Right lobe of liver (tissue), 6 donors: ENCODE results near the gene POLD3. TPM values are rescaled to one million over a fixed set of nuclear protein-coding genes. Genes with fewer than 3 reads are reported as not detected.

Experiments
- ATAC-seq, 4 donors: fragments of 200-7000 bp; cut with Tn5 transposase; one replicate each; pipeline ENCODE4 v1.9.1; 2020; ENCODE audit warnings: mild to moderate bottlenecking in 4 of 4, moderate library complexity in 4 of 4
- DNase-seq, 3 donors: peaks; one replicate each; pipeline ENCODE4 v3.0.0-alpha.2; 2020
- H3K27ac ChIP-seq, 3 donors: fragments of 200-600 bp; one replicate each; pipeline ENCODE4 v1.8.0; 2022
- H3K27me3 ChIP-seq, 2 donors: fragments of 200-600 bp; one replicate each; pipeline ENCODE4 v1.8.0; 2022
- H3K36me3 ChIP-seq, 4 donors: fragments of 200-600 bp; sonication (generic) in 1 of 4; one replicate each; pipeline versions ENCODE4 v1.5.1 to v1.8.0; 2017 to 2022; ENCODE audit warnings: control low read depth in 1 of 4
- H3K4me1 ChIP-seq, 4 donors: fragments of 200-600 bp; sonication (generic) in 1 of 4; one replicate each; pipeline versions ENCODE4 v1.5.1 to v1.8.0; 2017 to 2022; ENCODE audit warnings: control low read depth in 1 of 4
- H3K4me3 ChIP-seq, 3 donors: fragments of 200-600 bp; one replicate each; pipeline ENCODE4 v1.8.0; 2022
- H3K9me3 ChIP-seq, 4 donors: fragments of 200-600 bp; sonication (generic) in 1 of 4; one replicate each; pipeline versions ENCODE4 v1.5.1 to v1.8.0; 2017 to 2022; ENCODE audit warnings: control low read depth in 1 of 4
- POLR2A ChIP-seq: fragments of 450-650 bp; IDR thresholded peaks from one replicate; pipeline ENCODE4 v1.6.1; 2017; ENCODE audit warnings: antibody characterized with exemption, mild to moderate bottlenecking
- WGBS: methylation state at CpG from one replicate; pipeline ENCODE4 v1.1.6; 2018; ENCODE audit warnings: low coverage, low lambda C conversion rate; ENCODE audit not compliant: insufficient coverage; ENCODE audit errors: missing lambda C conversion rate; 5-methylcytosine and 5-hydroxymethylcytosine counted together
- intact Hi-C, 2 donors: fragments of 100-400 bp; cut with DNase I; formaldehyde crosslinking; loops; one replicate each; pipeline versions ENCODE4 v1.11.2 to v1.14.1; 2022
- total RNA-seq, 6 experiments: library from RNA; depleted of rRNA in 2 of 6; stranded (reverse); fragments of >200 nt in 2 of 6; fragmentation: NEBNext Ultra II Directional in 3 of 6; extraction: Animal tissue kit (Norgen Biotek cat#: 25700) in 3 of 6; gene quantifications; one replicate each; pipeline versions ENCODE4 v1.1.0 to v1.2.4, GENCODE V29; 2016 to 2023
- TF ChIP-seq, protein P1 (sequence below), 4 donors: fragments of 200-600 bp in 3 of 4; fragments of 450-650 bp in 1 of 4; IDR thresholded peaks; one replicate each; pipeline versions ENCODE4 v1.5.1 to v1.8.0; 2016 to 2022; ENCODE audit warnings: antibody characterized with exemption in 4 of 4, mild to moderate bottlenecking in 2 of 4
- donor health status: DM: no; HTN: yes; CAD: no.
- donor health status: DM: no; HTN: no; CAD: no.
- donor health status: DM: no; HTN: no; CAD: no.
- donor health status: DM: no; HTN: yes; CAD: no.
- donor health status: DM: no; HTN: yes; CAD: no.

The POLD3 gene
- total RNA-seq, 6 experiments from 2014 or later: 2.9 to 5.7 (median 5.1) TPM

- Histone ChIP-seq H3K4me3 (no peak overlapping the region), H3K27me3 (no peaks in the 10 kb centered on the region), H3K36me3 (no peaks in the 10 kb centered on the region), H3K4me1 (peaks cover 0 to under 1% (median 0%) of the 10 kb centered on the region in 4 donors), H3K9me3 (no peaks in the 10 kb centered on the region), H3K27ac (no peak overlapping the region)
- ATAC-seq (peak; percentile 43 to 64 (median 58)), DNase-seq (no peak)
- no peak for TF ChIP-seq POLR2A
- TF ChIP-seq, protein P1, sequence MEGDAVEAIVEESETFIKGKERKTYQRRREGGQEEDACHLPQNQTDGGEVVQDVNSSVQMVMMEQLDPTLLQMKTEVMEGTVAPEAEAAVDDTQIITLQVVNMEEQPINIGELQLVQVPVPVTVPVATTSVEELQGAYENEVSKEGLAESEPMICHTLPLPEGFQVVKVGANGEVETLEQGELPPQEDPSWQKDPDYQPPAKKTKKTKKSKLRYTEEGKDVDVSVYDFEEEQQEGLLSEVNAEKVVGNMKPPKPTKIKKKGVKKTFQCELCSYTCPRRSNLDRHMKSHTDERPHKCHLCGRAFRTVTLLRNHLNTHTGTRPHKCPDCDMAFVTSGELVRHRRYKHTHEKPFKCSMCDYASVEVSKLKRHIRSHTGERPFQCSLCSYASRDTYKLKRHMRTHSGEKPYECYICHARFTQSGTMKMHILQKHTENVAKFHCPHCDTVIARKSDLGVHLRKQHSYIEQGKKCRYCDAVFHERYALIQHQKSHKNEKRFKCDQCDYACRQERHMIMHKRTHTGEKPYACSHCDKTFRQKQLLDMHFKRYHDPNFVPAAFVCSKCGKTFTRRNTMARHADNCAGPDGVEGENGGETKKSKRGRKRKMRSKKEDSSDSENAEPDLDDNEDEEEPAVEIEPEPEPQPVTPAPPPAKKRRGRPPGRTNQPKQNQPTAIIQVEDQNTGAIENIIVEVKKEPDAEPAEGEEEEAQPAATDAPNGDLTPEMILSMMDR (IDR thresholded peaks at IDR 0.05): no peak
- intact Hi-C loops: no loop called here
These were observed 11.9 kb downstream of the POLD3 start for GRCh38 chr11:74604311-74604710.

- ATAC-seq (no peak), DNase-seq (no peak)
- H3K4me3 ChIP-seq: no peak overlapping the region
- intact Hi-C loops: no loop called here
- no peak for TF ChIP-seq POLR2A
- TF ChIP-seq, protein P1 (IDR thresholded peaks at IDR 0.05): no peak
- no peak overlapping the region for H3K27ac ChIP-seq
- H3K36me3 ChIP-seq: no peaks in the 10 kb centered on the region
- no peaks in the 10 kb centered on the region for H3K9me3 ChIP-seq
- 73% methylated on average over 4 of the region's 5 CpGs for WGBS
- H3K4me1 ChIP-seq: peaks cover 0 to 11% (median 2%) of the 10 kb centered on the region in 4 donors
- H3K27me3 ChIP-seq: no peaks in the 10 kb centered on the region
These were observed 13.0 kb downstream of the POLD3 start for GRCh38 chr11:74605403-74605802.

GRCh38 chr11:74608431-74608830, 16.0 kb downstream of the POLD3 start:
- no peak overlapping the region for H3K4me3 ChIP-seq
- no peaks in the 10 kb centered on the region for H3K9me3 ChIP-seq
- no peak for TF ChIP-seq POLR2A
- TF ChIP-seq, protein P1 (IDR thresholded peaks at IDR 0.05): no peak
- H3K4me1 ChIP-seq: peaks cover 0 to 21% (median 9%) of the 10 kb centered on the region in 4 donors
- no peak for ATAC-seq
- no peak for DNase-seq
- H3K27ac ChIP-seq: no peak overlapping the region
- H3K27me3 ChIP-seq: no peaks in the 10 kb centered on the region
- H3K36me3 ChIP-seq: peaks cover 0 to 3% (median 0%) of the 10 kb centered on the region in 4 donors
- WGBS: 94% methylated on average over 4 of the region's 4 CpGs
- intact Hi-C loops: no loop called here

GRCh38 chr11:74611369-74611861, 19.0 kb downstream of the POLD3 start:
- Histone ChIP-seq H3K4me1 (peaks cover 0 to 35% (median 15%) of the 10 kb centered on the region in 4 donors), H3K27me3 (no peaks in the 10 kb centered on the region), H3K9me3 (no peaks in the 10 kb centered on the region), H3K4me3 (no peak overlapping the region), H3K27ac (no peak overlapping the region), H3K36me3 (peaks cover 0 to 5% (median 0%) of the 10 kb centered on the region in 4 donors)
- 28% methylated on average over 2 of the region's 2 CpGs for WGBS
- peak; percentile 49 to 61 (median 53) for ATAC-seq
- intact Hi-C loops: no loop called here
- no peak for TF ChIP-seq POLR2A
- TF ChIP-seq, protein P1 (IDR thresholded peaks at IDR 0.05): peak; percentile 47 to 57 (median 50)
- DNase-seq: no peak

GRCh38 chr11:74612877-74613276, 20.5 kb downstream of the POLD3 start:
- TF ChIP-seq POLR2A: no peak
- TF ChIP-seq, protein P1 (IDR thresholded peaks at IDR 0.05): no peak
- WGBS: 80% methylated on average over 3 of the region's 3 CpGs
- intact Hi-C loops: no loop called here
- DNase-seq (no peak), ATAC-seq (no peak)
- H3K9me3 ChIP-seq: no peaks in the 10 kb centered on the region
- H3K27ac ChIP-seq: no peak overlapping the region
- H3K27me3 ChIP-seq: no peaks in the 10 kb centered on the region
- peaks cover 0 to 46% (median 22%) of the 10 kb centered on the region in 4 donors for H3K4me1 ChIP-seq
- no peak overlapping the region for H3K4me3 ChIP-seq
- H3K36me3 ChIP-seq: peaks cover 0 to 5% (median 0%) of the 10 kb centered on the region in 4 donors
